Stimulated activated CD4-positive, alpha-beta T cell treated with anti-CD3 and anti-CD28 coated beads, Interleukin-4, amount 100 ng/mL, for 48 hours (primary cell): ENCODE data around the gene GOLGA1.

Experiments
- DNase-seq, 2 donors: peaks; one replicate each; pipeline ENCODE4 v3.0.0-alpha.2; 2020; ENCODE audit warnings: low read depth in 2 of 2

Gene GOLGA1

DNA sequence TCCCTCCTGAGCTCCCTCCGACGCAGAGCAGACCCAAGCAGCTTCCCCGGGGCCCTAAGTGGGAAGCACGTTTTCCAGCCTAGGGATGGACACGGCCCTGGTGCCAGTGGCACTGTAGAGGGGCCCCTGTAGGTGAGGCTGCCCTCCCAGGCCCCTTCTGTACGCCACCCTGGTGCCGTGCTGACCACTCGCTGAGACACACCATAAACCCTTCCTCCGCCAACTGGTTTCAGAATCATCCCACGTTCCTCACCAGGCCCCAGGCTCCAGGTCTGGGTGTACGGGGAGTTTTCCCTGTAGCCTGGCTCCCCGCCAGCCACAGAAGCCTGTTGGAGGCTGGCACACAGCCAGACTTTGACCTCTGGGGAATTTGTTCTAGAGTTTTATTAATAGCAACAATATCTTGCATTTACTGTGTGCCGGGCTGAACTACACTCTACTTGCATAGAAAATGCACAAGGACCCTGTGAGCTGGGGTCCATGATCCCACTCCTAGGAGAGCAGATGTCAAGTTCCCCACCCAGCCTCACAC is 105.8 kb downstream of the GOLGA1 start:
- no peak for DNase-seq

DNA sequence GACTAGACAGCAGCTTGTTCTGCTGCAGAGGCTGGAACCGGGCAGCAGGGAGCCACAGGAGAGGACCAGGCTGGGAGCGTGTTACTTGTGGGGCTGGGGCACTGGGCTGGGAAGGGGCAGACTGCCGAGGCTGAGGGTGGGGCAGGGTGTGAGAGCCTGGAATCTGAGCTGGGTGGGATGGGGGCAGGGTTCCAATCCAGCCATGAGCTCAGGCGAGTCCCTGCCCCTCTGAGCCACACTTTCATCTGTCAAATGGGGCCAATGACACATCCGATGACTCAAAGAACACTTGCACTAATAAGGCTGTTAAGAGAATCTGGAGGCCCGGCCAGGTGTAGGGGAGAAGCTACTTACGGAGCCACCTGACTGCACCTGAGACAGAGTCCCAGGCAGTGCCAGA is 106.3 kb downstream of the GOLGA1 start:
- no peak for DNase-seq

DNA sequence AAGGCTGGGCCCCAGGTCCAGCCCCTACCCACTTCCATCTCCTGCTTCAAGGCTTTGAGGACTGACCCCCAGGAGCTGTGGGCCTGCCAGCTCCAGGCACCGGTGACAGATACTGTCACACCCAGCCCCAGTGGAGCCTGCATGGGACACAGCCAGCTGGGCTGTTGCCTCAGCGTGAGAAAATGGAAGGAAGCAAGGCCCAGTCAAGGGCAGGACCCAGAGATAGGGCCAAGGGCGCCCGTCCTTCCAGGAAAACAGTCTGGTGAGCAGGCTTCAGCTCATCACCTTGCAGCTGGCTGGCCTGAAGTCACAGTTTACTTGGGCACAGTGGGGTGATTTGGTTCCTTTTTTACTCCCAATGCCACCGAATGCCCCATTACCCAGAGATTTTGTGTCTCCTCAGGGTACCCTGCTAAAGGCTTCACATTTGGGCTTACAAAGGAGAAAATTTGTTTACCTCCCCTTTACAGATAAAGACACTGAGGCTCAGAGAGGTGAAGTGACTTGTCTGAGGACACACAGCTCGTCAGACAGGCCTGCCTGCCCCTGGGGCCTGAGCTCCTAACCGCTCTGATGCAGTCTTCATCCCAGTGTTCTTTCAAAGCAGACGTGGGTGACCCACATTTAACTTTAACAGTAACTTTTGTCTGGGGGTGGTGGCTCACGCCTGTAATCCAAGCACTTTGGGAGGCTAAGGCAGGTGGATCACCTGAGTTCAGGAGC is 109.1 kb downstream of the GOLGA1 start:
- DNase-seq, result no peak

DNA sequence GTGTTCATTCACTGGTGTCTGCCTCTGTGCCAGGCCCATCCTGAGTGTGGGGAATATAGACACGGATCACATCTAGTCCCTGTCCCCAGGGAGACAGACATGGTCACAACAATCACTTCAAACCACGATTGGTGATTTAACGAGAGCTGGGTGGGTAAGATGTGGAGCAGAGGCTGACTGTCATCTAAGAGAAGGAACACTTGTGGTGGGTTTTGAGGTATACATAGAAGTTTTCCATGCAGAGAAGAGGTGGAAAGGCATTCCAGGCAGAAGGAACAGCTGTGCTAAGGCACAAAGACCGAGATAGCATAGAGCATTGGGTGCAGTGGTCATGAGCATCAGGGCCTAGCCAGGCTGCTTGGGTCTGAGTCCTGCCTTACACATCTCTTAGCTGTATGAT is 110.3 kb downstream of the GOLGA1 start:
- no peak for DNase-seq

DNA sequence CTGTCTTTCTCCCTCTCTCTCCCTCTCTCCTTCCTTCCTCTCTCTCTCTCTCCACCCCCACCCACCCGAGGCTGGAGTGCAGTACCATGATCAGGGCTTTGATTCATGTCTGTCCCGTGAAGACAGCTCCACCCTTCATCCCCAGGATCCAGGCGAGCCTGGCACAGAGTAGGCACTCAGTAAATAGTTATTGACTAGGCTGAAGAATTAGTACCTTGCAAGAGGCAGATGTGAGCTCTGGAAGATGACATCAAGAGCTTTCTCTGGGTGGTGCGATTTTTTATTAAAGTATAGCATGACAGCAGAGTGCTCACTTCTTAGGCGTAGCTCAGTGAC is 111.6 kb downstream of the GOLGA1 start:
- DNase-seq, result no peak

DNA sequence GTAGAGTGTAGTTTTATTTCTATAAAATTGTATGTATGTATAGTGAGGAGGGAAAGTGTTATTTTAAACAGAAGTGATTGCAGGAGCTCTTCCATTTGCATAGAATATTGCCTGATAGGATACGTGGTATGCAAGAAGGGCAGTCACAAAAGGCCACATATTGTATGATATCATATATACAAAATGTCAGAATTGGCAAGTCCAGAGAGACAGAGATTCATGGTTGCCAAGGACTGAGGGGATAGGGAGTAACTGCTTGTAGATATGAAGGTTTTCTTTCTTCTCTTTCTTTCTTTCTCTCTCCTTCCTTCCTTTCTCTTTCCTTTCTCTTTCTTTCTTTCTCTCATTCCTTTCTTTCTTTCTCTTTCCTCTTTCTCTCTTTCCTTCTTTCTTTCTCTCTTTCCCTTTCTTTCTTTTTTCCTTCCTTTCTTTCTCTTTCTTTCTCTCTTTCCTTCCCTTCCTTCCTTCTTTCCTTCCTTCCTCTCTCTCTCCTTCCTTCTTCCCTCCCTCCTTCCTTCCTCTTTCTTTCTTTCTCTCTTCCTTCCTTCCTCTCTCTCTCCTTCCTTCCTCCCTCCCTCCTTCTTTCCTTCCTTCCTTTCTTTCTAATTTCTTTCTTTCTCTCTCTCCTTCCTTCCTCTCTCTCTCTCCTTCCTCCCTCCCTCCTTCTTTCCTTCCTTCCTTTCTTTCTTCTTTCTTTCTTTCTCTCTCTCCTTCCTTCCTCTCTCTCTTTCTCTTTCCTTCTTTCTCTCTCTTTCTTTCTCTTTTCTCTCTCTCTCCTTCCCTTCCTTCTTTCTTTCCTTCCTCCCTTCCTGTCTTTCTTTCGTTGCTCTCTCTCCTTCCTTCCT is 112.2 kb downstream of the GOLGA1 start:
- no peak for DNase-seq
